Measurements from ENCODE around the gene ANKRD13B.

DNA sequence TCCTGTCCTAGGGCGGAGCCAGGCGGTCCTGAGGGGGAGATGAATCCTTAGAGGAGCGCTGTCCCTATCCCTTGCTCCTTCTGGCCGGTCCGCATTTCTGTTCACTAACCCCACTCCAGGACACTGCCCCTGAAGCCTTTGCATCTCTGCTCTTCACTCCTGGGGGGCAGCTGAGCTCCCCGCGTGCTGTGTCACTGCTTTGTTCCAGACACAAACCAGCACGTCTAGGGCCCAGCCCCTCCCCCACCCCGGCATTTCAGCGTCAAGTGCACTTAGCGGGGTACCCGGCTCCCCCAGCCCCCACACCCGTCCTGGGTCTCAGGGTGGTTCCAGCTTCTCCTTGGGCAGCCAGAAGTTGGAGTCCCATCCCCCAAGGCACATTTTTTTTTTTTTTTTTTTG lies 20.9 kb downstream of the ANKRD13B start:
- TF ChIP-seq CTCF (IDR thresholded peaks at IDR 0.05) (no peak), POLR2A (IDR thresholded peaks at IDR 0.05) (no peak)

Data from Peyer's patch (tissue), 4 donors.